ENCODE measurements around the gene ATP12A. TPM values are rescaled to one million over a fixed set of nuclear protein-coding genes. Genes with fewer than 3 reads are reported as not detected.

The ATP12A gene
- total RNA-seq, 1 donor from 2014 or later, result not detected

- DNase-seq (ENCODE audit: extremely low read depth, low read depth, low spot score), result no peak
These were observed 4.4 kb downstream of the ATP12A start for GRCh38 chr13:24684600-24684998.

DNA sequence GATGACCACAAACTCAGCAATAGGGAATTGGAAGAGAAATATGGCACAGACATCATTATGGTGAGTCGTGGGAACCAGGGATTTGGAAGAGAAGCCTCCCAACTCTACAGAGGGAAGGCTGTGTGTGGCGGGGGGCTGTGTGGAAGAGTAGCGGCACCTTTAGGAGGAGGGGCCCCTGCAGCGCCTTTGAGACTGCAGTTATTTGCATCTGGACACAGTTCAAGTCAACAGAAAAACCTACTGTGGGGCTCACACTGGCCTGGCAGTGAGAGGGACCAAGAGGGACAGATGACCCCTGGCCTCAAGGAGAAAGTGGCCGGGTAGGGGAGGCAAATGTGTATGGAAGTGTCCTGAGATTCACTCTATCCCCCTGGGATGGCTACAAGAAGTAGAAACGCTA is 5.1 kb downstream of the ATP12A start:
- DNase-seq (ENCODE audit: extremely low read depth, low read depth, low spot score), result no peak

DNA sequence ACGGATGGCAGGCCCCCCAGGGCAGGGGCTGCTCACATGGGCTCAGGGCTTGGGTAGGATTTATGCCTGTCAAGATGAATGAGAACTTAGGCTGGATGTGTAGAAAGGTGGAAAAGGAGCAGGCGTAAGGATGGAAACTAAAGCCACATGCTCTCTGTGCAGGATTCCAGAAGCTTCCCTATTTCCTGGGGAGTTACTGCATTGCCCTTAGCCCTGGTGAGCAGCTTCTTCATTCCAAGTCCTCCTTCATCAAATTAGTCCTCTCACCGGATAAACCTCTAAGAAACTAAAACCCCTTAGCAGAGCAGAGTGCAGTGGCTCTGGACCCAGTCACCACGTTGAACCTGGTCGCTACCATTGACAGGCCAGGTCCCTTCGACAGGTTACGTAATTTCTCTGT is 7.4 kb downstream of the ATP12A start:
- no peak for DNase-seq (ENCODE audit: extremely low read depth, low read depth, low spot score)

- no peak for DNase-seq (ENCODE audit: extremely low read depth, low read depth, low spot score)
These were observed 7.9 kb downstream of the ATP12A start for GRCh38 chr13:24688111-24688510.

DNA sequence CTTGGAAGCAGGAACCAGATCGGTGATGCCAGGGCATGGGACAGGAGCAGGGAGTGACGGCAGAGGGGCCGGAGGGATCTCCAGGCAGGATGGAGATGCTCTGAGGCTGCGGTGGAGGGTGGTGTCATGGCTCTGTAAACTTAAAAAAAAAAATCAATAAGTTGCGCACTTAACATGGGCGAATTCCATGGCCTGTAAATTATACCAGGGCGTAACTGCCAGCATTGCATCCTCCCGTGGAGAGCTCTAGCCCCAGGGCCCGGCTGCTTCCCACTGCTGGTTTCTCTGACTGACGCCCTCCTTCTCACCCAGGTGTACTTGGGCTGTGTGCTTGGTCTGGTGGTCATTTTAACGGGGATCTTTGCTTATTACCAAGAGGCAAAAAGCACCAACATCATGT is 8.7 kb downstream of the ATP12A start:
- DNase-seq (ENCODE audit: extremely low read depth, low read depth, low spot score), result no peak

DNA sequence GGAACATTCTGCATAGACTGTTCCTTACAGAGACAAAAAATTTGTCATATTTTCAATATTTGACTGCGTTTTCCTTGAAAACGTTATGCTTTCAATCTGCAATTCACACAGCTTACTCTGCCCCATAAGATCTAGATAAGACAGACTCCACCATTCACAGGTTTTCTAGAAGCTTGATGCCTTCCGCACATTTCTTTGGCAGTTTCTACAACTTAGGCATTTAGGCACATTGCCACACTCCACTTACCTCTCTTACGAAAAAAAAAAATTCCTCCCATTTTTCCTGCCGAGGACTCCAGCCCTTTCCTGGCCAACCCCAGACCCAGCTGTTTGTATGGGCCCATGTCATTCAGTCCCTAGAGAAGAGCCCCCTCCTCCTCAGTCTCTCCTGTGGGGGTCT is 11.2 kb downstream of the ATP12A start:
- DNase-seq (ENCODE audit: extremely low read depth, low read depth, low spot score), result no peak

- DNase-seq (ENCODE audit: extremely low read depth, low read depth, low spot score), result no peak
These were observed 12.4 kb downstream of the ATP12A start for GRCh38 chr13:24692561-24692960.

GRCh38 chr13:24693862-24694471 is 13.8 kb downstream of the ATP12A start:
- no peak for DNase-seq (ENCODE audit: extremely low read depth, low read depth, low spot score)

- DNase-seq (ENCODE audit: extremely low read depth, low read depth, low spot score), result no peak
These were observed 14.7 kb downstream of the ATP12A start for GRCh38 chr13:24694907-24695306.

DNA sequence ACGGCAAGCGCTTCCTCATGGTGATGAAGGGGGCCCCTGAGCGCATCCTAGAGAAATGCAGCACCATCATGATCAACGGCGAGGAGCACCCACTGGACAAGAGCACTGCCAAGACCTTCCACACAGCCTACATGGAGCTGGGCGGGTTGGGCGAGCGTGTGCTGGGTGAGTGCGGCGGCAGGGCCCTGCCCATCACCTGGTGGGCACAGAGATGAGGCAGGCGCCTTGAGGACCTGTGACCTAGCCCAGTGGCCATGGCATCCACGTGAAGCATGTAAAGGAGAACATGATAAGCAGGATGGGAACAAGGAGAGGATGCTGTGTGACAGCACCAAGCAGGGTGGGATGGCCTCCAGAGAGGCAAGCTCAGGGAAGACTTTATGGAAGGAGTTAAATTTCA is 18.5 kb downstream of the ATP12A start:
- DNase-seq (ENCODE audit: extremely low read depth, low read depth, low spot score), result no peak

DNA sequence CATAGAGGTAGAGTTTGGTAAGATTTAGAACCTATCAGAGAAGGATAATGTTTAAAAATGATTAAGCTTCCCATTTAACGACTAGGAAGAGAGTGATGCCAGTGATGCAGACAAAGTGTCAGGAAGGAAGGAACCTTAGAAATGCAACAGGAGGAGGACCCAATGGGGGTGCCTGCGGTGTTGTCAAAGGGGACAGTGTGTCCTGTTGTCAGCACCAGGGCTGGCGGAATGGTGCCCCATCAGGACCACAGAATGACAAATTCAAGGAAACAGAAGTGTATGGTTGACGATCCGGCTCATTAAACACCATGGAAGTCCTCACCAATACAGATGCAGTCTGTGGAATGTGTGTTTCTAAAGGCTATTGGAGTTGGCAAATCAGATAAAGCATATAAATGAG is 19.3 kb downstream of the ATP12A start:
- no peak for DNase-seq (ENCODE audit: extremely low read depth, low read depth, low spot score)

DNA sequence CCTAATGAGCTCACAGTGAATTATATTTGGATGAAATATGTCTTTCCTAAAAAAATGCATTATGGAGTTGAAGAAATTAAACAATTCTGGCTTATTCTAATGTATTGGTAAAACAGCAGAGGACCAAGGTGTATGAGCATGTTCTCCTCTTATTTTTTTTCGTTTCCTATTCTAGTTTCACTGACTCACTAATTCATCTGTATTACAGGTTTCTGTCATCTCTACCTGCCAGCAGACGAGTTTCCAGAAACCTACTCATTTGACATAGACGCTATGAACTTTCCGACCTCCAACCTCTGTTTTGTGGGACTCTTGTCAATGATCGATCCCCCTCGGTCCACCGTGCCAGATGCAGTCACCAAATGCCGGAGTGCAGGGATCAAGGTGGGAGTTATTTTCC is 20.3 kb downstream of the ATP12A start:
- no peak for DNase-seq (ENCODE audit: extremely low read depth, low read depth, low spot score)

DNA sequence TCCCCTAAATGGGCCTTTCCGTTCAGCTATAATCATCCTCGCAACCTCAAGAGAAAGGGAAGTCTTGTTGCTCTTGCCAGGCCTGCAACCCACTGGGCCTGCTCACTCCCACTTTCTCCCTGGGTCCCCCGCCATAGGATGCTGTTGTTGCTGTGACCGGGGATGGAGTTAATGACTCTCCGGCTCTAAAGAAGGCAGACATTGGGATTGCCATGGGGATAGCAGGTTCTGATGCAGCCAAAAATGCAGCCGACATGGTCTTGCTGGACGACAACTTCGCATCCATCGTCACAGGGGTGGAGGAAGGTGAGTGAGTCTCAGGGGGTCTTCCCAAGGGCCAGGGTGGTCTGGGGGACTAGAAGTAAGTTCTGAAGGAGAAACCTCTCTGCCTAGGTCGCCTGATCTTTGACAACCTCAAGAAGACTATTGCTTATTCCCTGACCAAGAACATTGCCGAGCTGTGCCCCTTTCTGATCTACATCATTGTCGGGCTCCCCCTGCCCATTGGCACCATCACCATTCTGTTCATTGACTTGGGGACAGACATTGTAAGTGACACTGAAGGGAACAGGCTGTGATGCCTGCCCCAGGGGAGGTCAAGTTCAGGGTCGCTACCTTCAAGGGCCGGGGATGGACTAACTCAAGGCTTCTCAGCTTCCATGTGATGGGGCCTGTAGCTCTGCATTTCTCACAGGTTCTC is 26.8 kb downstream of the ATP12A start:
- no peak for DNase-seq (ENCODE audit: extremely low read depth, low read depth, low spot score)

GRCh38 chr13:24709186-24709913 is 29.1 kb downstream of the ATP12A start:
- DNase-seq (ENCODE audit: extremely low read depth, low read depth, low spot score), result no peak

DNA sequence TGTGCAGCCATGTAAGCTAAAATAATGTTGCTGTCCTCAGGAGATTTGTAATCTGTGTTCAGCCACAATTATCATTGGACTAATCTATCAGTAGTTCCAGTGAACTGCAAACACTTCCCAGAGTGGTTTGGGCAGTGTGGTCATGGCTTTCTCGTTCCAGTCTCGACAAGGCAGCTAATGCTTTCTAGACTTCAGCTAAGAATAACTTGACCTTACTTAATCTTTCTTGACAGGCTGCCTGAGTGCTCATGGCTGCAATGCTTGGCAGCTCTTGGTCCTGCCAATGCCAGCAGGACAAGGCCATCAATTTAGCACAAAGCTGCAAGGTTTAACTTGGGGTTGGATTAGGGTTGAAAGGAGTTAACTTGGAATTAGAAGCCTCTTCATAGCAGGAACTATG is 32.8 kb downstream of the ATP12A start:
- no peak for DNase-seq (ENCODE audit: extremely low read depth, low read depth, low spot score)

GRCh38 chr13:24716011-24716410 is 35.8 kb downstream of the ATP12A start:
- DNase-seq (ENCODE audit: extremely low read depth, low read depth, low spot score), result no peak

DNA sequence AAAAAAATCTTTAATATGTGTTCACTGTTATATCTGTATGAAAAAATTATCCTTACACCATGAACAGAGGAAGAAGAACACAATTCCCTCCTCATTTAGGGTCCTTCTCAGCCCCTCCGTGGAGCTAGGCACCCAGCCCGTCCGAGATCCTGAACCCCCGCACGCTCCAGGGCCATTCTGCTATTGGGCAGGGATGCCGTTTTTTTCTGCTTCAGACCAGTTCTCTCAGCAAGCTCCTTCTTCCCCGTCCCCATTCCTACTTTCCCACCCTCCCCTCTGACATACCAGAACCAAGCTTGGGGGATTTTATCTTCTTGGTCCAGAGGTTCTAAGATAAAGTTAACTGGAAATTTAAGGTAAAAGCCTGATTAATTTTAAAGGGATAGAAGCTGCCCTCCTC is 36.2 kb downstream of the ATP12A start:
- DNase-seq (ENCODE audit: extremely low read depth, low read depth, low spot score), result no peak

GRCh38 chr13:24717217-24717616 is 37.0 kb downstream of the ATP12A start:
- no peak for DNase-seq (ENCODE audit: extremely low read depth, low read depth, low spot score)

GRCh38 chr13:24718192-24718965 is 38.2 kb downstream of the ATP12A start:
- no peak for DNase-seq (ENCODE audit: extremely low read depth, low read depth, low spot score)

- DNase-seq (ENCODE audit: extremely low read depth, low read depth, low spot score), result no peak
These were observed 38.9 kb downstream of the ATP12A start for GRCh38 chr13:24719139-24719538.

GRCh38 chr13:24723206-24723605 is 43.0 kb downstream of the ATP12A start:
- no peak for DNase-seq (ENCODE audit: extremely low read depth, low read depth, low spot score)
